WERI-Rb-1 (cell line): ENCODE measurements around the gene WDR3.

Experiments used
- DNase-seq: peaks from one replicate; pipeline ENCODE4 v3.0.0-alpha.2; 2020
- H3K27ac ChIP-seq: fragments of 250-450 bp; sonication (Bioruptor Pico); 2 replicates; pipeline ENCODE4 v1.5.1; 2020; ENCODE audit warnings: mild to moderate bottlenecking, moderate library complexity
- H3K27me3 ChIP-seq: fragments of 250-450 bp; sonication (Bioruptor Pico); 2 replicates; pipeline ENCODE4 v1.5.1; 2021; ENCODE audit warnings: mild to moderate bottlenecking, low read depth, moderate library complexity; ENCODE audit not compliant: insufficient read depth, severe bottlenecking
- H3K36me3 ChIP-seq: fragments of 250-450 bp; sonication (Bioruptor Pico); 2 replicates; pipeline ENCODE4 v1.5.1; 2020; ENCODE audit warnings: mild to moderate bottlenecking, moderate library complexity
- H3K4me3 ChIP-seq: 2 replicates; pipeline ENCODE4 v1.5.1; 2011; ENCODE audit warnings: low read depth, mild to moderate bottlenecking, control low read depth, low read length
- H3K9me3 ChIP-seq: fragments of 250-450 bp; sonication (Bioruptor Pico); 2 replicates; pipeline ENCODE4 v1.5.1; 2021; ENCODE audit warnings: mild to moderate bottlenecking, moderate library complexity; ENCODE audit not compliant: severe bottlenecking
- TF ChIP-seq, protein P1 (sequence below): IDR thresholded peaks from 2 replicates; pipeline ENCODE4 v1.5.1; 2011; ENCODE audit warnings: low read depth, mild to moderate bottlenecking, control low read depth, inconsistent platforms, low read length

The WDR3 gene

DNA sequence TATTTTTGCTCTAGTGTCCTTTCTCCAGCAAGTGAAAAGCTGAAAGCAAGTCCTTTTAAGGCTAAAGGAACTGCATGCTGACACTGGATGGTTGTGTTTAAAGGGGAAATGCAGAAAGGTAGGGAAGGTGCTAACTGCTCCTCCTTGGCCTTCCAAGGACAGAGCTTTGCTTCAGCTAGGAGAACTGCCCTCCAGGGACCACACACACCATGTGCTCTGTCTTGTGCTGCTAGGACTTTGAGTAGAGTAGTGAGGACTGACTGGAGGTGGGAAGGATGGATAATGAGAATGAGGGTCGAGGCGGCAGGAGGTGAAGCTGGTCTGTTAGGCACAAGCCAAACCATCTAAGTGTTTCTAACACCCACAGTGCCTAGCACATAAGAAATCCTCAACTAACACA, 77.9 kb downstream of the WDR3 start:
- TF ChIP-seq, protein P1, sequence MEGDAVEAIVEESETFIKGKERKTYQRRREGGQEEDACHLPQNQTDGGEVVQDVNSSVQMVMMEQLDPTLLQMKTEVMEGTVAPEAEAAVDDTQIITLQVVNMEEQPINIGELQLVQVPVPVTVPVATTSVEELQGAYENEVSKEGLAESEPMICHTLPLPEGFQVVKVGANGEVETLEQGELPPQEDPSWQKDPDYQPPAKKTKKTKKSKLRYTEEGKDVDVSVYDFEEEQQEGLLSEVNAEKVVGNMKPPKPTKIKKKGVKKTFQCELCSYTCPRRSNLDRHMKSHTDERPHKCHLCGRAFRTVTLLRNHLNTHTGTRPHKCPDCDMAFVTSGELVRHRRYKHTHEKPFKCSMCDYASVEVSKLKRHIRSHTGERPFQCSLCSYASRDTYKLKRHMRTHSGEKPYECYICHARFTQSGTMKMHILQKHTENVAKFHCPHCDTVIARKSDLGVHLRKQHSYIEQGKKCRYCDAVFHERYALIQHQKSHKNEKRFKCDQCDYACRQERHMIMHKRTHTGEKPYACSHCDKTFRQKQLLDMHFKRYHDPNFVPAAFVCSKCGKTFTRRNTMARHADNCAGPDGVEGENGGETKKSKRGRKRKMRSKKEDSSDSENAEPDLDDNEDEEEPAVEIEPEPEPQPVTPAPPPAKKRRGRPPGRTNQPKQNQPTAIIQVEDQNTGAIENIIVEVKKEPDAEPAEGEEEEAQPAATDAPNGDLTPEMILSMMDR, result no peak
- Histone ChIP-seq H3K36me3 (no peaks in the 10 kb centered on the region), H3K27ac (no peak overlapping the region), H3K4me3 (no peak overlapping the region), H3K9me3 (no peaks in the 10 kb centered on the region), H3K27me3 (no peaks in the 10 kb centered on the region)
- no peak for DNase-seq

DNA sequence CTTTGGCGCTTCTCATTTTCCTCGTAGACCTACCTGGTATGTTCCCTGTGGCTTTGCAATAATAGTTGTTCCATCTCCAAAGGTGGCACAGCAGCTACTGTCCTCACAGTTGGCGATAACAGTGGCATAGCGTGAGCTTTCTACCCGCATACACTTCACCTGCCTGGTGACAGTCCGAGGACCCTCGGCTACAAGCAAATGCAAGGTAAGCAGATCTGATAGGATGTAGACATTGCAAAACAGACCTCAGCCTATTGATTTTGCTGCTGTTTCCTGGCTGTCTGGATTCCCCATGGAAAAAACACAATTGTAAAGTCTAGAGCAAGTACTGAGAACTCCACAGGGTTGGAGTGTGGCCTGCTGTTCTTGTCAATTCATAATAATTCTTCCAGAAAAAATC, 78.5 kb downstream of the WDR3 start:
- no peaks in the 10 kb centered on the region for H3K27me3 ChIP-seq
- no peaks in the 10 kb centered on the region for H3K36me3 ChIP-seq
- H3K4me3 ChIP-seq, result no peak overlapping the region
- TF ChIP-seq, protein P1, result no peak
- no peaks in the 10 kb centered on the region for H3K9me3 ChIP-seq
- no peak overlapping the region for H3K27ac ChIP-seq
- no peak for DNase-seq

DNA sequence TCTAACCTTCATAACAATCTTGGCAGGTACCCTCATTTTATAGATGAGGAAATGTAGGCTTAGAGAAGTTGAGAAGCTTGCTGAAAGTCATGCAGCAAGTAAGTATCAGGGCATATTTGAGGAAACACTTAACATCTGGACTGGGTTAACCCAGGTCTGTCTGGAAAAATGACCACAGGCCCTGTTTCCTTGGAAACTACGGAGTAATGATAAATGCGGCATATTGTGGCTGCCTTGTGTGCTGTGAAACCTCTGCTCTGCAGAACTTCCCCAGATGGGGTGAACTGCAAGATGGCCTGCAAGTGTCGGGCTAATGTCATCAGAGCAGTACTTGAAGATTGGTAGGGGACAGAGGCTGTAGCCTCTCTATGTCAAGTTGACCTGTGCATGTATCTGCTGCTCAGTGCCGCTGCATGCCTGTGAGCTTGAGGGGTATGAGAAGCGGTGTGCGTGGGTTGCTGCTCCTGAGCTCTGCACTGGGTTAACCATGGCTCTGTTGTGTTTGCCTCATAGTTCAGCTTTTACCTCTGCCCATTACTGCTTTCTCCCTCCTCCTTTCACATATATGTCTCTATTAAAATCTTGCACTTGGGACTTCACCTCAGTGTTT, 83.1 kb downstream of the WDR3 start:
- Histone ChIP-seq H3K9me3 (no peaks in the 10 kb centered on the region), H3K27ac (no peak overlapping the region), H3K27me3 (no peaks in the 10 kb centered on the region), H3K4me3 (no peak overlapping the region), H3K36me3 (no peaks in the 10 kb centered on the region)
- TF ChIP-seq, protein P1, result no peak
- DNase-seq, result no peak

DNA sequence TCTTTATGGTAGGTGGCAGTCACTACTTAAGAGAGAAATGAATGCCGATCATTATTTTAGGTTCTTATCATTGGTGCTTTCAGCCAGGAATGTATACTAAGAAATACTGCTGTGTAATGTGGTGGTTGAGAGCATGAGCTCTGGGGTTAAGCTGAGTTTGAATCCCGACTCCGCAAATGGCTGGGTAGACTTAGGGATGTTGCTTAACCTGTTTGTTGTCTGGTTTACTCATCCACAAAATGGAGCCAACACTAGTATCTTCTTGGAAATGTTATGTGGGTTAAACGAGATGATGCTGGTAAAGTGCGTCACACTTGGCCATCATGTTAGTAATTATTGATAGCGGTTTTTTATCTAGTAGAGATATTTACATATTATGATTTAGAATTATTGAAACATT, 83.8 kb downstream of the WDR3 start:
- H3K4me3 ChIP-seq, result no peak overlapping the region
- TF ChIP-seq, protein P1, result no peak
- H3K27me3 ChIP-seq, result no peaks in the 10 kb centered on the region
- no peaks in the 10 kb centered on the region for H3K36me3 ChIP-seq
- no peaks in the 10 kb centered on the region for H3K9me3 ChIP-seq
- no peak for DNase-seq
- no peak overlapping the region for H3K27ac ChIP-seq

DNA sequence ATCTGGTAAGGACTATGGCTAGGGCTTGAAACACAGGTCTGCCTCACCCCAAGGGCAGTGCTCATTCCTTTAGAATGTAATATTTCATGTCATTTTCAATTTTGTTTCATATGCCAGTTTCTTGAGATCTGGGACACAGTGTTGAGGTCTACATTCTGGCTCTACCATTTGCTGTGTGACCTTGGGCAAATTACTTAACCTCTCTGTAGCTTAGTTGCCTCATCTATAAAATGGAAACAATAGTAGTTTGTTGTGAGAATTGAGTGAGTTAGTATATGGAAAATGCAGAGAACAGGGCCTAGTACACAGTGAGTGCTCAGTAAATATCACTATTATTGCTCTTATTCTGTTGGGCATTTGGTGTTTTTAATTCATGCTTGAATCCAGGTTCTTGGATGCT, 84.4 kb downstream of the WDR3 start:
- Histone ChIP-seq H3K27me3 (no peaks in the 10 kb centered on the region), H3K27ac (no peak overlapping the region), H3K4me3 (no peak overlapping the region), H3K36me3 (no peaks in the 10 kb centered on the region), H3K9me3 (no peaks in the 10 kb centered on the region)
- TF ChIP-seq, protein P1, result no peak
- no peak for DNase-seq
